ENCODE data around the gene PAPPA.

Gene PAPPA

DNA sequence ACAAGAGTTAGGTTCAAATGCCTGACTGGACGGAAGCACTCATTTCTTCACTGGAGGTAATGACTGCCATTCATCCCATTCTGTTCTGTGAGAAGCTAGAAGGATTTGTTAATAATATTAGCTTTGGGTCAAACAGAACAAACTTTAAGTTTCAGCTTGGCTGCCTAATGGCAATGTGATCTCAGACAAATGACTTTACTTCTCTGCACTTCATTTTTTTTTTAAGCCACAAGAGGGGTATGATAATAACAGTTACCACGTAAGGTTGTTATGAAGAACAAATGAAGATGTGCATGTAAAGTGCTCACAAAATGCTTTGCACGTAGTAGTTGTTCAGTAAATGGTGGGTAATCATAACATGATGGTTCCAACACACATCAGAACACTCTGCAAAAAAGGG lies 199.4 kb downstream of the PAPPA start:
- no peak for DNase-seq (ENCODE audit: insufficient read length, low spot score)
- FAIRE-seq = no peak
- TF ChIP-seq POU2F2 (IDR thresholded peaks at IDR 0.05; ENCODE audit: low read depth, low read length) = no peak
- TF ChIP-seq POLR2A (IDR thresholded peaks at IDR 0.05; ENCODE audit: low read depth, low read length) = no peak
- no peak for TF ChIP-seq PAX5 (IDR thresholded peaks at IDR 0.05; ENCODE audit: insufficient read depth, low read length, severe bottlenecking)
- no peak for TF ChIP-seq TAF1 (IDR thresholded peaks at IDR 0.05; ENCODE audit: low read depth, low read length)
- TF ChIP-seq POLR2AphosphoS5 (IDR thresholded peaks at IDR 0.05; ENCODE audit: low read depth, low read length) = no peak
- TF ChIP-seq SPI1 (IDR thresholded peaks at IDR 0.05; ENCODE audit: low read depth, low read length) = no peak

DNA sequence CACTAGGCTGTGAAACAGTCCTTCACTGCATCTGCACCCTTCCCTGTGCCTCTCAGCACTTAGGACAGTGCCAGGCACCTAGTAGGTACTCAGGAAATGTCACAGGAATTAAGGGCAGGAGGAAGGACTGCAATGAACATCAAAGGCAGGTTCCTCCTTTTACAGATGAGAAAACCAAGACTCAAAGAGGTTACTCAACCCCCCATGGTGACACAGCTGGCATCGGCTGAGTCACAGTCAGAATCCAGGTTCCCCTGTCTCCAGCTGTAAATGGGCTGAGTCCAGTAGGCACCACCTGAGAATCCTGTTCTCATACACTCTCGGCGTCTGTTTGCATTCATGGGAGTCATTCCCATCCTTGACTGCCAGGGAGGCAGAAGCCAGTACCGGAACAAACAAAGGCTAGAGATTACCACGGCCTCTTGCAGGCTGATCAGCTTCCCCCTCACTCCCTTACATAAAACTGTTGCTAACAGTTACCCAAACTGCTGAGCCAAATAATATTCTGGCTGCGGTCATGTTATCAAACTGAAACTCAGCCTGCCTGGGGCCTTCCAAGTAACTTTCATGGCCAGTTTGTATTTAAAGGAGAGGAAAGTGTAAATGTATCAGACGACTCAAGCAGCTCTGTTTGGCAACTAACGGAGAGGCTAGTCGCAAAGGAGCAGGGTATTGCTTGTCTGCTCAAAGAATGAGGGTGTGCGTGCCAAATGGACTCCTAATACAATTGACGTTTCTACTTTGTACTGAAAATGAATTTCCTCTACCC lies 201.7 kb downstream of the PAPPA start:
- DNase-seq (ENCODE audit: insufficient read length, low spot score) = no peak
- TF ChIP-seq POLR2AphosphoS5 (IDR thresholded peaks at IDR 0.05; ENCODE audit: low read depth, low read length) (no peak), PAX5 (IDR thresholded peaks at IDR 0.05; ENCODE audit: insufficient read depth, low read length, severe bottlenecking) (no peak), POLR2A (IDR thresholded peaks at IDR 0.05; ENCODE audit: low read depth, low read length) (no peak), SPI1 (IDR thresholded peaks at IDR 0.05; ENCODE audit: low read depth, low read length) (no peak), TAF1 (IDR thresholded peaks at IDR 0.05; ENCODE audit: low read depth, low read length) (no peak), POU2F2 (IDR thresholded peaks at IDR 0.05; ENCODE audit: low read depth, low read length) (no peak)
- no peak for FAIRE-seq

DNA sequence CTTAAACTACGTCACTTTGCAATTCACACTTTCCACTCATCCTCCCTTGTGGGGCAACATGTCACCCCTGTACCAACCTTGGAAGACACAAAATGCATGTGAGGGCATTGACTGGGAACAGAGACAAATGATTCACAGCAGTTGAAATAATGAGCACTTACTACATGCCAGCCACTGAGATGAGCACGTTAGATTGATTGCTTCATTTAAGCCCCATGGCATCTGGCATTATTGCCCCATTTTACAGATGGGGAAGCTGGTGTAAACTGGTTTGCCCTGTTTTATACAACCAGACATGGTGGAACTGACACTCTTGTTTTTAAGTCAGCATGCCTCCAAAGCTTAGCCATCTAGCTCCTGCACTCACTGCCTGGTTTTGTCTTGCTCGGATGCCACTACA lies 204.7 kb downstream of the PAPPA start:
- TF ChIP-seq POLR2AphosphoS5 (IDR thresholded peaks at IDR 0.05; ENCODE audit: low read depth, low read length) (no peak), POLR2A (IDR thresholded peaks at IDR 0.05; ENCODE audit: low read depth, low read length) (no peak), TAF1 (IDR thresholded peaks at IDR 0.05; ENCODE audit: low read depth, low read length) (no peak), POU2F2 (IDR thresholded peaks at IDR 0.05; ENCODE audit: low read depth, low read length) (no peak), SPI1 (IDR thresholded peaks at IDR 0.05; ENCODE audit: low read depth, low read length) (no peak), PAX5 (IDR thresholded peaks at IDR 0.05; ENCODE audit: insufficient read depth, low read length, severe bottlenecking) (no peak)
- DNase-seq (ENCODE audit: insufficient read length, low spot score) (no peak), FAIRE-seq (no peak)

DNA sequence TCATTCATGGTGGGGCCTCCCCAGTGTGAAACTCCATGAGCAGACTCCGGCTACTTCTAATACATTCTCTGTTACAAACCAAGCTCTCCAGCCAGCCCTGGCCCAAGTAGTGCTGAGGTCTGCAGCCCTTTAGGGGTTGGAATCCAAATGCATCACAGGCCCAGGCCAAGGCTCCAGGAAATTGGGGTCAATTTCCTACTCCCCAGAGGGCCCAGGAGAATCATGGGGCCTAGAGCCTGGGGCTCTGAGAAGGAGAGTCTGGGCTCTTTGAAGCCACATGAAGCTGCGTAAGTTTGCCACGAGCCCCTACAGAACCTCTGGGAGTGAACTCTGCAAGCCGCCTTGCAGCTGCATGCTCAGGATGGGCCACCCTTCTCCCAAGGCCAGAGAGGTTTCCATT lies 206.4 kb downstream of the PAPPA start:
- FAIRE-seq = no peak
- DNase-seq (ENCODE audit: insufficient read length, low spot score) = no peak
- no peak for TF ChIP-seq SPI1 (IDR thresholded peaks at IDR 0.05; ENCODE audit: low read depth, low read length)
- TF ChIP-seq POLR2A (IDR thresholded peaks at IDR 0.05; ENCODE audit: low read depth, low read length) = no peak
- TF ChIP-seq PAX5 (IDR thresholded peaks at IDR 0.05; ENCODE audit: insufficient read depth, low read length, severe bottlenecking) = no peak
- TF ChIP-seq TAF1 (IDR thresholded peaks at IDR 0.05; ENCODE audit: low read depth, low read length) = no peak
- no peak for TF ChIP-seq POLR2AphosphoS5 (IDR thresholded peaks at IDR 0.05; ENCODE audit: low read depth, low read length)

DNA sequence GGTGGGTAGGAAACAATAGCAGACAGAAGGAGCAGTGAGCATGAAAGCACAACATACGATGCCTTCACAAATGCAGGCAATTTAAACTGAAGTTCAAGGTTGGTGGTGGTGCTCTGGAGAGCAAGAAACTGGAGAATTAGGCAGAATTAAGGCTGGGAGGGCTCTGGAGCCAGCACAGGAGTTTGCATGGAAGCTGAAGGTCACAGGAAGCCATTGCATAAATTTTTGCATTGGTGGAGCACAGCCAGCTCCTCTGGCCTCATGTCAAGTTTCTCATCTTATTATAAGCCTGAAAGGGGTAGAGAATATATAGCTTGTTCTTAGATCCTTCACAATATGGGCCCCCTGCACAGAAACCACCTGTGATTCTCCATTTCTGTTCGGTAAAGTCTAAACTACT lies 207.4 kb downstream of the PAPPA start:
- TF ChIP-seq POLR2AphosphoS5 (IDR thresholded peaks at IDR 0.05; ENCODE audit: low read depth, low read length) (no peak), TAF1 (IDR thresholded peaks at IDR 0.05; ENCODE audit: low read depth, low read length) (no peak), POU2F2 (IDR thresholded peaks at IDR 0.05; ENCODE audit: low read depth, low read length) (no peak), SPI1 (IDR thresholded peaks at IDR 0.05; ENCODE audit: low read depth, low read length) (no peak), PAX5 (IDR thresholded peaks at IDR 0.05; ENCODE audit: insufficient read depth, low read length, severe bottlenecking) (no peak), POLR2A (IDR thresholded peaks at IDR 0.05; ENCODE audit: low read depth, low read length) (no peak)
- no peak for FAIRE-seq
- DNase-seq (ENCODE audit: insufficient read length, low spot score) = no peak

DNA sequence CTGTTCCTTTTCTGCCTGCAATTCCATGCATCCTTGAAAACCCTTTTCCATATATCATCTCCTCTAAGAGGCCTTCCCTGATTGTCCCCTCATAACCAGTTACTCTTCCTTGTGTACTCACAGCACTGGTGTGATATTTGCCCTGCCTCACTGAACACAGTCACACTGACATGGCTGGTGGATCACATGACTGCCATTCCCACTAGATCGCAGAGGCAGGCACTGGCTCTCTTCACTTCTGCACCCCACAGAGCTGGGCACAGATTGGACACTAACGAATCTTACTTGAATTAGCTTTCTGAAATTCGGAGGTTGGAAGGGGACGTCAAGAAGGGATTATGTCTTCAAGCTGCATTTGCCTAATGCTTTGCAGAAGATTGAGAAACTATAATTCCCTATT lies 208.0 kb downstream of the PAPPA start:
- DNase-seq (ENCODE audit: insufficient read length, low spot score) = no peak
- no peak for TF ChIP-seq POLR2AphosphoS5 (IDR thresholded peaks at IDR 0.05; ENCODE audit: low read depth, low read length)
- TF ChIP-seq POU2F2 (IDR thresholded peaks at IDR 0.05; ENCODE audit: low read depth, low read length) = no peak
- TF ChIP-seq TAF1 (IDR thresholded peaks at IDR 0.05; ENCODE audit: low read depth, low read length) = no peak
- TF ChIP-seq PAX5 (IDR thresholded peaks at IDR 0.05; ENCODE audit: insufficient read depth, low read length, severe bottlenecking) = no peak
- TF ChIP-seq SPI1 (IDR thresholded peaks at IDR 0.05; ENCODE audit: low read depth, low read length) = no peak
- TF ChIP-seq POLR2A (IDR thresholded peaks at IDR 0.05; ENCODE audit: low read depth, low read length) = no peak
- no peak for FAIRE-seq

DNA sequence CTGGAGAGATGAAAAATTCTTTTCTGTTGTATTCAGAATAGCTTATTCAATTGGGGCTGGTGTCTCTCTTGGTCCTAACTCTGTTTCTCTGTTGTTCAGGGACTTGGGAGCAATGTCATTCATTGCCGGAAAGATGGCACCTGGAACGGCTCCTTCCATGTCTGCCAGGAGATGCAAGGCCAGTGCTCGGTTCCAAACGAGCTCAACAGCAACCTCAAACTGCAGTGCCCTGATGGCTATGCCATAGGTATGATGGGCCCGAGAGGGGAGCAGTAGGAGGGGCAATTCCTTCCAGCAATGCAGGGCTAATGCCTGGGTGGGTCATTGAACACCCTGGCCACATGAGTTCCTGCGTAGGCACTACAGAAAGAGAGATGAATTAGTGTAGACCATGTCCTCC lies 208.9 kb downstream of the PAPPA start:
- FAIRE-seq (no peak), DNase-seq (ENCODE audit: insufficient read length, low spot score) (no peak)
- TF ChIP-seq POU2F2 (IDR thresholded peaks at IDR 0.05; ENCODE audit: low read depth, low read length) (no peak), SPI1 (IDR thresholded peaks at IDR 0.05; ENCODE audit: low read depth, low read length) (no peak), POLR2AphosphoS5 (IDR thresholded peaks at IDR 0.05; ENCODE audit: low read depth, low read length) (no peak), TAF1 (IDR thresholded peaks at IDR 0.05; ENCODE audit: low read depth, low read length) (no peak), POLR2A (IDR thresholded peaks at IDR 0.05; ENCODE audit: low read depth, low read length) (no peak), PAX5 (IDR thresholded peaks at IDR 0.05; ENCODE audit: insufficient read depth, low read length, severe bottlenecking) (no peak)

DNA sequence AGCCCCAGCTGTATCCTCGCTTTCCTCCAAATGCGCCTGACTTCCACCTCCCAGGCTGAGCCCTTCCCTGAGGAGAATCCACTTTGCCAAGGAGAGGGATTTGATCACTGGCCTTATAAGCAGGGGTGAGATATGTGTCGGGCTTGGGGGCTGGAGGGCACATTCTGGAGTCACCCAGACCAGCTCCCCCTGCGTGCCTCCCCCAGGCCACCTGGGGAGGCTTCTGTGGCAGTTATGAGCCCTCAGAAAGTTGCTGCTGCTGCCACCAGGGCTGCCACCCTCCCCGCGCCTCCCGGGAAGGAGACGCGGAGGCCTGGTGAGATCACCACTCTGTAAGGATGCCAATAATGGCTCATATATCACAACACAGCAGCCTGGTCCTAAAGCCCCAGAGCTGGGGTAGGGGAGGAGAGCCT lies 211.5 kb downstream of the PAPPA start:
- no peak for FAIRE-seq
- TF ChIP-seq PAX5 (IDR thresholded peaks at IDR 0.05; ENCODE audit: insufficient read depth, low read length, severe bottlenecking) (no peak), SPI1 (IDR thresholded peaks at IDR 0.05; ENCODE audit: low read depth, low read length) (no peak), TAF1 (IDR thresholded peaks at IDR 0.05; ENCODE audit: low read depth, low read length) (no peak), POLR2A (IDR thresholded peaks at IDR 0.05; ENCODE audit: low read depth, low read length) (no peak), POLR2AphosphoS5 (IDR thresholded peaks at IDR 0.05; ENCODE audit: low read depth, low read length) (no peak), POU2F2 (IDR thresholded peaks at IDR 0.05; ENCODE audit: low read depth, low read length) (no peak)
- DNase-seq (ENCODE audit: insufficient read length, low spot score) = no peak

DNA sequence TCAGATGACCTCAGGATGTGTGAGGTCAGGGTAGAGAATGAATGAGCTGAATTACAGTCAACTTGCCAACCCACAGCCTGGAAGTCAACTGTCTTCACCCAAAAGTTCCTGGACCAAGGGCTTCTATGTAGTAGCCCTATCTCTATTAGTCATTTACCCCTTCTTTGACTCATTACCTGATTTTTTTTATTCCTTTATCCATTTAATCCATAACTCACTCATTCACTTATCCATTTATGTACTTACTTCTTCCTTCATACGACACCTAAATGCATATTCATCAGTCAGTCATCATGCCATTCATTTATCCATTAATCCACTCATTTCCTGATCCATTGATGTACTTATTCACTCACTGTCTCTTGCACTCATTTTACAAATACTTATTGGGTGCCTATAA lies 212.7 kb downstream of the PAPPA start:
- DNase-seq (ENCODE audit: insufficient read length, low spot score) = no peak
- FAIRE-seq = no peak
- no peak for TF ChIP-seq POLR2AphosphoS5 (IDR thresholded peaks at IDR 0.05; ENCODE audit: low read depth, low read length)
- no peak for TF ChIP-seq POLR2A (IDR thresholded peaks at IDR 0.05; ENCODE audit: low read depth, low read length)
- no peak for TF ChIP-seq TAF1 (IDR thresholded peaks at IDR 0.05; ENCODE audit: low read depth, low read length)

DNA sequence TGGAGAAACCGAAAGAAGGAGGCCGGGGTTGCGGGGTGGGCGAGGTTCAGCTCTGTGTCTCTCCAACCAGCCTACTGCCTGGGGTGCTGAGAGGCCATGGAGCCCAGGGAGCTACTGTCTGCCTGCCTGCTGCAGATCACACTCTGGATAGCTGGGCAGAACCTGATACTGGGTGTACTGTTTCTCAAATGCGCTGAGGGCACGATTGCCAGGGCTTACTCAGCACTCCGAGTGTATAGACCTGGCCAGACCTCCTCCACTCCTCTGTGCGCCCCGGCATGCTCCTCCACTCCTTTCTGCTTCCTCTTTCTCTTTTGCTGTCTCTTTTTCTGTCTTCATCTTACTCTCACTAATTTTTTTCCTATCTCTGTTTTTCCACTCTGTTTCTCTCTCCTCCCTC lies 215.1 kb downstream of the PAPPA start:
- DNase-seq (ENCODE audit: insufficient read length, low spot score) = no peak
- no peak for FAIRE-seq
- TF ChIP-seq SPI1 (IDR thresholded peaks at IDR 0.05; ENCODE audit: low read depth, low read length) (no peak), TAF1 (IDR thresholded peaks at IDR 0.05; ENCODE audit: low read depth, low read length) (no peak), POLR2AphosphoS5 (IDR thresholded peaks at IDR 0.05; ENCODE audit: low read depth, low read length) (no peak), PAX5 (IDR thresholded peaks at IDR 0.05; ENCODE audit: insufficient read depth, low read length, severe bottlenecking) (no peak), POLR2A (IDR thresholded peaks at IDR 0.05; ENCODE audit: low read depth, low read length) (no peak), POU2F2 (IDR thresholded peaks at IDR 0.05; ENCODE audit: low read depth, low read length) (no peak)
